GM23248 (cell line): Measurements from ENCODE around the gene GNS. TPM values are rescaled to one million over a fixed set of nuclear protein-coding genes. Genes with fewer than 3 reads are reported as not detected.
A peak's percentile ranks its signal among the peaks of the same experiment; 100 is the strongest.

ENCODE experiments used
- DNase-seq: peaks from one replicate; pipeline ENCODE4 v3.0.0-alpha.2; 2015
- H2AFZ ChIP-seq: fragments of 200-600 bp; sonication (generic); 2 replicates; pipeline ENCODE4 v1.6.1; 2016; ENCODE audit warnings: antibody characterized with exemption
- H3F3A ChIP-seq: fragments of 200-600 bp; sonication (generic); 2 replicates; pipeline ENCODE4 v1.6.1; 2016; ENCODE audit warnings: mild to moderate bottlenecking, antibody characterized with exemption, mixed run types; ENCODE audit not compliant: insufficient read depth
- H3K27ac ChIP-seq: fragments of 200-600 bp; sonication (generic); 2 replicates; pipeline ENCODE4 v1.5.1; 2016; ENCODE audit warnings: mild to moderate bottlenecking
- H3K27me3 ChIP-seq: fragments of 200-600 bp; sonication (generic); replicated peaks from 2 replicates; pipeline ENCODE4 v1.6.1; 2016; ENCODE audit warnings: mild to moderate bottlenecking; ENCODE audit not compliant: insufficient read depth
- H3K36me3 ChIP-seq: fragments of 200-600 bp; sonication (generic); 2 replicates; pipeline ENCODE4 v1.6.1; 2016; ENCODE audit warnings: low read depth, mild to moderate bottlenecking
- H3K4me1 ChIP-seq: fragments of 200-600 bp; sonication (generic); 2 replicates; pipeline ENCODE4 v1.6.1; 2016; ENCODE audit warnings: mild to moderate bottlenecking; ENCODE audit not compliant: insufficient read depth
- H3K4me2 ChIP-seq: fragments of 200-600 bp; sonication (generic); one replicate; pipeline ENCODE4 v1.6.1; 2016; ENCODE audit warnings: mild to moderate bottlenecking; ENCODE audit not compliant: unreplicated experiment
- H3K4me3 ChIP-seq: fragments of 200-600 bp; sonication (generic); 2 replicates; pipeline ENCODE4 v1.5.1; 2016; ENCODE audit warnings: mild to moderate bottlenecking
- H3K79me2 ChIP-seq: fragments of 200-600 bp; sonication (generic); 2 replicates; pipeline ENCODE4 v1.6.1; 2016; ENCODE audit warnings: mild to moderate bottlenecking; ENCODE audit not compliant: insufficient read depth
- H3K9ac ChIP-seq: fragments of 200-600 bp; sonication (generic); 2 replicates; pipeline ENCODE4 v1.6.1; 2016; ENCODE audit warnings: mild to moderate bottlenecking
- H3K9me2 ChIP-seq: fragments of 200-600 bp; sonication (generic); 2 replicates; pipeline ENCODE4 v1.6.1; 2016; ENCODE audit warnings: mixed run types, mild to moderate bottlenecking, moderate library complexity; ENCODE audit not compliant: insufficient read depth
- H3K9me3 ChIP-seq: fragments of 200-600 bp; sonication (generic); one replicate; pipeline ENCODE4 v1.6.1; 2017; ENCODE audit warnings: low read depth
- H4K20me1 ChIP-seq: fragments of 200-600 bp; sonication (generic); 2 replicates; pipeline ENCODE4 v1.6.0; 2016; ENCODE audit not compliant: insufficient read depth
- EZH2 ChIP-seq: fragments of 200-600 bp; sonication (generic); IDR thresholded peaks from 2 replicates; pipeline ENCODE4 v1.6.1; 2018; ENCODE audit warnings: antibody characterized with exemption, mild to moderate bottlenecking; ENCODE audit not compliant: insufficient read depth, poor library complexity, severe bottlenecking
- EZH2phosphoT487 ChIP-seq: fragments of 200-600 bp; sonication (generic); IDR thresholded peaks from 2 replicates; pipeline ENCODE4 v1.6.1; 2018; ENCODE audit warnings: antibody characterized with exemption, moderate library complexity, mild to moderate bottlenecking, low read depth; ENCODE audit not compliant: insufficient read depth
- WGBS, 2 experiments: methylation state at CpG; one replicate each; pipeline ENCODE4 v1.1.6; 2015 to 2017; ENCODE audit warnings: low lambda C conversion rate in 2 of 2, low coverage in 1 of 2; ENCODE audit errors: missing lambda C conversion rate in 2 of 2; 5-methylcytosine and 5-hydroxymethylcytosine counted together
- in situ Hi-C: fragments of 300-500 bp; cut with MboI; formaldehyde crosslinking; loops from 2 replicates; pipeline ENCODE4 v1.15.0; 2020
- polyA plus RNA-seq: library from polyadenylated mRNA; unstranded; fragments of >200 nt; fragmentation: Nextera tagmentation; extraction: Ambion mirVana; gene quantifications from 2 replicates; pipeline ENCODE4 v1.2.1, GENCODE V29; 2016
- total RNA-seq: library from RNA; depleted of rRNA; stranded (reverse); fragments of >200 nt; shearing (Covaris generic); gene quantifications from 2 replicates; pipeline ENCODE4 v1.2.3, GENCODE V29; 2014

Gene GNS
- total and polyA plus RNA-seq, 2 experiments from 2014 or later, result 76.6 to 129 TPM

DNA sequence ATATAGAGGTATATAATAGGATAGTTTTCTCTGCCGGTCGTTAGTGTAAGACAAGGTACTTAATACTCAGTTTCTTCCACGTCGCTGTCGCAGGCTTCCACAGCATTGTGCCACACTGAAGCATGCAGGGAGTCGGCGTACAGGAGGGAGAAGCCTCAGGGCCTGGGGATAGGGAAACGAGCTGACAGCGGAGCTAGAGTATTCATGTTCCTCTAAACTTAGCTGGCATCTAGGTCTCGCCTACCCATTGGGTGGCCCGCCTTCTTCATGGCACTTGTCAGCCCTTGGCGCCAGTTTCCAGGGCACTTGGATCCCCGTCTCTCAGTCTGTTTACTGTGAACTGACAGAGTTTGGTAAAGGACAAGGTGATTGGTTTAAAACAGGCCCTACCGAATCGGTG is 73.6 kb downstream of the GNS start:
- Histone ChIP-seq H3K4me1 (no peaks in the 10 kb centered on the region), H3K36me3 (no peaks in the 10 kb centered on the region), H3K9me3 (no peaks in the 10 kb centered on the region), H3K27me3 (no peaks in the 10 kb centered on the region), H3K9ac (no peak overlapping the region), H3K9me2 (no peaks in the 10 kb centered on the region), H3F3A (no peaks in the 10 kb centered on the region), H3K79me2 (no peaks in the 10 kb centered on the region), H3K27ac (no peak overlapping the region), H4K20me1 (no peaks in the 10 kb centered on the region), H3K4me2 (no peak overlapping the region), H2AFZ (no peak overlapping the region), H3K4me3 (no peak overlapping the region)
- 96 to 97% methylated on average over 15 of the region's 15 CpGs for WGBS, 2 experiments
- no peak for DNase-seq
- TF ChIP-seq EZH2phosphoT487, result no peak
- TF ChIP-seq EZH2, result no peak
- in situ Hi-C loops, result no loop called here

GRCh38 chr12:64685050-64685449 is 74.2 kb downstream of the GNS start:
- WGBS, 2 experiments, result 91 to 94% methylated on average over 6 of the region's 6 CpGs

GRCh38 chr12:64683816-64684543 is 75.2 kb downstream of the GNS start:
- DNase-seq, result no peak
- H3K9me3 ChIP-seq, result no peaks in the 10 kb centered on the region
- in situ Hi-C loops, result no loop called here
- no peaks in the 10 kb centered on the region for H3K36me3 ChIP-seq
- H3K79me2 ChIP-seq, result no peaks in the 10 kb centered on the region
- TF ChIP-seq EZH2 (no peak), EZH2phosphoT487 (no peak)
- no peak overlapping the region for H2AFZ ChIP-seq
- no peak overlapping the region for H3K9ac ChIP-seq
- H3K9me2 ChIP-seq, result no peaks in the 10 kb centered on the region
- H4K20me1 ChIP-seq, result no peaks in the 10 kb centered on the region
- no peak overlapping the region for H3K4me3 ChIP-seq
- no peak overlapping the region for H3K27ac ChIP-seq
- peaks cover 11% of the 10 kb centered on the region for H3K4me1 ChIP-seq
- H3K27me3 ChIP-seq, result no peaks in the 10 kb centered on the region
- peaks cover 7% of the 10 kb centered on the region; the same call in 1 of the 2 replicates for H3F3A ChIP-seq
- 96 to 97% methylated on average over 10 of the region's 10 CpGs for WGBS, 2 experiments
- no peak overlapping the region for H3K4me2 ChIP-seq

More at GRCh38 chr12:64685050-64685449, 74.2 kb downstream of the GNS start:
- Histone ChIP-seq H3K9me2 (no peaks in the 10 kb centered on the region), H3K9ac (no peak overlapping the region), H3F3A (peaks cover 4% of the 10 kb centered on the region; the same call in 1 of the 2 replicates), H3K79me2 (no peaks in the 10 kb centered on the region), H3K27ac (no peak overlapping the region), H3K4me2 (no peak overlapping the region), H3K9me3 (no peaks in the 10 kb centered on the region), H4K20me1 (no peaks in the 10 kb centered on the region), H3K4me1 (peaks cover 4% of the 10 kb centered on the region), H3K4me3 (no peak overlapping the region), H2AFZ (no peak overlapping the region), H3K36me3 (no peaks in the 10 kb centered on the region), H3K27me3 (no peaks in the 10 kb centered on the region)
- in situ Hi-C loops, result no loop called here
- DNase-seq, result no peak
- TF ChIP-seq EZH2, result no peak
- TF ChIP-seq EZH2phosphoT487, result no peak

DNA sequence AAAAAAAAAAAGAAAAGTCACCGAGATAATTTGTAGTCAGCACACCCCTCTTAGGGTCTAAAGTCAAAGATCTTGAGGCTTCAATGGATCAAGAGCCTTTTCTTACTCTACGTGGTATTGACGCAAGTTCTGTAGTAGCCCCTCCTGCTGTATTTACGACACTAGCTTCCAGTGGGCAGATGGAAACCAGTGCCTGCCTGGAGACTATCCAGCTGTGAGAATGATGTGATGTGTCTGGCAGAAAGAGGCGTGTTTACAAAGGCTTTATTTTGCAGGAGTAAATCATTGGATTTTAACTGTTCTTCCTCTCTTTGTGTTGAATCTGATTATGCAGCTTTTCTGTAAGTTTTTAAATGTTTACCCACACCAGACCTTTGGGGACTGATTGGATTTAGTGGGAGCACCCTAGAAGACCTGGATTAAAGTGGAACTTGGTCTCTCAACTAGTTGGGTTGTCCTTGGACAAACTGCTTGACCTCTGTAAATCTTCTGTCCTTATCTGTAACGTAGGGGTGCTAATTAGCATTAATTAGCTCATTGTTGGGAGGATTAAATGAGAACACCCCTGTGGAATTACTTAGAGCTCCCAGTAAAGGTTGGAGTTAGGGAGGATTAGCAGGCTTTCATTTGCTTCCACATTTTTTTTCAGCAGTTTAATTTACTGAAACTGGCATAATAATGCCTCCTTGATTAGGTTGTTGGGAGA is 76.5 kb downstream of the GNS start:
- no peaks in the 10 kb centered on the region for H4K20me1 ChIP-seq
- H3K9me2 ChIP-seq, result no peaks in the 10 kb centered on the region
- H3F3A ChIP-seq, result peaks cover 7% of the 10 kb centered on the region; the same call in 1 of the 2 replicates
- peaks cover 11% of the 10 kb centered on the region for H3K4me1 ChIP-seq
- H3K27ac ChIP-seq, result no peak overlapping the region
- WGBS, 2 experiments, result 56 to 58% methylated on average over 6 of the region's 6 CpGs
- H3K4me2 ChIP-seq, result no peak overlapping the region
- H3K36me3 ChIP-seq, result no peaks in the 10 kb centered on the region
- no peaks in the 10 kb centered on the region for H3K9me3 ChIP-seq
- H3K27me3 ChIP-seq, result no peaks in the 10 kb centered on the region
- DNase-seq, result peak; percentile 44
- TF ChIP-seq EZH2 (no peak), EZH2phosphoT487 (no peak)
- no peak overlapping the region for H2AFZ ChIP-seq
- in situ Hi-C loops, result no loop called here
- H3K79me2 ChIP-seq, result no peaks in the 10 kb centered on the region
- H3K4me3 ChIP-seq, result no peak overlapping the region
- H3K9ac ChIP-seq, result no peak overlapping the region
